GM12878 (cell line): ENCODE data around the gene PLEKHH2. TPM values are rescaled to one million over a fixed set of nuclear protein-coding genes. Genes with fewer than 3 reads are reported as not detected.

ENCODE experiments used
- ATAC-seq: fragments of 200-7000 bp; cut with Tn5 transposase; 3 replicates; pipeline ENCODE4 v1.9.1; 2020; ENCODE audit warnings: mild to moderate bottlenecking, moderate library complexity
- BruUV-seq: library from RNA; stranded (reverse); fragments of 400-500 nt; replicated peaks from 2 replicates; lab custom pipeline; 2021; lab: Mats Ljungman, UMichigan
- CTCF ChIA-PET: fragments of 300-600 bp; sonication (Branson Sonifier 250); formaldehyde crosslinking; extraction: SDS; loops from one replicate; lab custom pipeline; 2021; ENCODE audit warnings: inconsistent platforms; lab: Yijun Ruan, JAX
- POLR2A ChIA-PET: fragments of 350-600 bp; formaldehyde crosslinking; extraction: SDS; loops from one replicate; lab custom pipeline; 2021; ENCODE audit warnings: inconsistent platforms; lab: Charles Lee
- RAD21 ChIA-PET: fragments of 300-600 bp; sonication (Branson Sonifier 250); formaldehyde crosslinking; loops from one replicate; lab custom pipeline; 2023; ENCODE audit warnings: antibody characterized with exemption; ENCODE audit not compliant: unreplicated experiment; lab: Charles Lee
- SMC1A ChIA-PET: fragments of 300-600 bp; sonication (Branson Sonifier 250); formaldehyde crosslinking; loops from one replicate; lab custom pipeline; 2023; ENCODE audit not compliant: unreplicated experiment, uncharacterized antibody; lab: Charles Lee
- DNase-seq: peaks from one replicate; pipeline ENCODE4 v3.0.0-alpha.2; 2011; ENCODE audit warnings: low read depth, low spot score
- FAIRE-seq: peaks from 3 replicates; lab custom pipeline; 2011; peaks lifted over from hg19 to GRCh38; lab: Jason Lieb, UNC
- H2AFZ ChIP-seq: 2 replicates; pipeline ENCODE4 v1.6.0; 2011; ENCODE audit warnings: low read depth, low read length, control low read depth; ENCODE audit not compliant: control insufficient read depth
- H3K27ac ChIP-seq: 2 replicates; pipeline ENCODE4 v1.5.1; 2011; ENCODE audit warnings: control low read depth; ENCODE audit not compliant: control insufficient read depth, insufficient read depth
- H3K27me3 ChIP-seq, 2 experiments: replicated peaks in 1 of 2; 2 replicates each; pipeline versions ENCODE4 v1.6.0 to v1.6.1; 2011; ENCODE audit warnings: low read length in 1 of 2; ENCODE audit not compliant: control insufficient read depth in 2 of 2, insufficient read depth in 2 of 2
- H3K36me3 ChIP-seq, 2 experiments: 2 replicates each; pipeline ENCODE4 v1.5.1; 2011; ENCODE audit warnings: low read length in 1 of 2; ENCODE audit not compliant: control insufficient read depth in 2 of 2, insufficient read depth in 2 of 2
- H3K4me1 ChIP-seq: 2 replicates; pipeline ENCODE4 v1.6.1; 2011; ENCODE audit warnings: mild to moderate bottlenecking, low read length, moderate library complexity, mixed read lengths; ENCODE audit not compliant: control insufficient read depth, insufficient read depth
- H3K4me2 ChIP-seq: 2 replicates; pipeline ENCODE4 v1.6.0; 2011; ENCODE audit warnings: control low read depth; ENCODE audit not compliant: control insufficient read depth, insufficient read depth
- H3K4me3 ChIP-seq: fragments of 200-600 bp; sonication (generic); 2 replicates; pipeline ENCODE4 v1.5.1; 2016
- H3K79me2 ChIP-seq: 2 replicates; pipeline ENCODE4 v1.6.0; 2011; ENCODE audit warnings: low read length; ENCODE audit not compliant: control insufficient read depth, insufficient read depth
- H3K9ac ChIP-seq: 2 replicates; pipeline ENCODE4 v1.8.0; 2011; ENCODE audit warnings: low read length, control low read depth, mixed read lengths; ENCODE audit not compliant: control insufficient read depth, insufficient read depth
- H3K9me3 ChIP-seq: replicated peaks from 3 replicates; pipeline ENCODE4 v1.5.1; 2011; ENCODE audit warnings: mild to moderate bottlenecking, low read length; ENCODE audit not compliant: control insufficient read depth, insufficient read depth
- H4K20me1 ChIP-seq: 2 replicates; pipeline ENCODE4 v1.6.0; 2011; ENCODE audit not compliant: control insufficient read depth, insufficient read depth
- ASH2L ChIP-seq: fragments of 300-600, 200-600 bp; sonication (generic); IDR thresholded peaks from 2 replicates; pipeline ENCODE4 v1.6.1; 2017; ENCODE audit warnings: low read depth, mild to moderate bottlenecking, borderline replicate concordance
- BRCA1 ChIP-seq: IDR thresholded peaks from 2 replicates; pipeline ENCODE4 v1.6.1; 2011; ENCODE audit warnings: low read depth, low read length, improper control_type of control experiment
- CREB1 ChIP-seq: IDR thresholded peaks from 2 replicates; pipeline ENCODE4 v1.6.1; 2012; ENCODE audit warnings: low read depth, mild to moderate bottlenecking, inconsistent platforms
- GATAD2B ChIP-seq: fragments of 450-650 bp; conservative IDR thresholded peaks from 2 replicates; pipeline ENCODE4 v1.6.1; 2017; ENCODE audit warnings: low read depth, mild to moderate bottlenecking, moderate library complexity
- HDAC2 ChIP-seq: fragments of 200-600 bp; sonication (generic); IDR thresholded peaks from 2 replicates; pipeline ENCODE4 v1.6.1; 2017
- HDGF ChIP-seq: fragments of 450-650 bp; IDR thresholded peaks from 2 replicates; pipeline ENCODE4 v1.6.1; 2016; ENCODE audit warnings: antibody characterized with exemption
- RAD21 ChIP-seq: IDR thresholded peaks from 2 replicates; pipeline ENCODE4 v1.6.1; 2011; ENCODE audit warnings: mild to moderate bottlenecking, low read depth, low read length, moderate library complexity; ENCODE audit not compliant: insufficient read depth
- RELA ChIP-seq: fragments of 450-650 bp; IDR thresholded peaks from 2 replicates; pipeline ENCODE4 v1.8.0; 2014; ENCODE audit warnings: borderline replicate concordance; ENCODE audit not compliant: partially characterized antibody
- SRF ChIP-seq, 2 experiments: IDR thresholded peaks; 2 replicates each; pipeline ENCODE4 v1.6.1; 2011; ENCODE audit warnings: low read depth in 2 of 2, low read length in 2 of 2, mild to moderate bottlenecking in 1 of 2, moderate library complexity in 1 of 2
- TCF3 ChIP-seq: IDR thresholded peaks from 2 replicates; pipeline ENCODE4 v1.6.1; 2012; ENCODE audit warnings: low read depth, mild to moderate bottlenecking, low read length, borderline replicate concordance; ENCODE audit not compliant: insufficient read depth
- USF2 ChIP-seq: IDR thresholded peaks from 2 replicates; pipeline ENCODE4 v1.6.1; 2011; ENCODE audit warnings: low read depth, low read length, improper control_type of control experiment, borderline replicate concordance
- ZBED1 ChIP-seq: IDR thresholded peaks from 2 replicates; pipeline ENCODE4 v1.6.1; 2016; ENCODE audit warnings: borderline replicate concordance
- in situ Hi-C: fragments of 300-500 bp; cut with MboI; formaldehyde crosslinking; loops from 9 replicates; pipeline ENCODE4 v1.14.3; 2018; ENCODE audit warnings: mixed read lengths
- intact Hi-C: fragments of 100-400 bp; cut with micrococcal nuclease; formaldehyde crosslinking; loops from one replicate; pipeline ENCODE4 v1.14.2; 2022; ENCODE audit not compliant: unreplicated experiment
- polyA plus RNA-seq, 11 experiments: library from polyadenylated mRNA; depleted of rRNA in 4 of 11; unstranded in 6 of 11; stranded (reverse) in 5 of 11; fragments of >200 nt; fragmentation: Nextera tagmentation in 4 of 11; fragmentation: Illumina TruSeq in 1 of 11; extraction: Ambion mirVana in 4 of 11; extraction: Trizol in 1 of 11; gene quantifications; 1 replicate in 1 of 11; 2 replicates in 10 of 11; pipeline versions ENCODE4 v1.2.1 to v1.2.3, GENCODE V29; 2011 to 2016; ENCODE audit warnings: inconsistent platforms in 2 of 11, missing spikeins in 2 of 11, low read depth in 1 of 11
- total RNA-seq, 4 experiments: library from RNA; depleted of rRNA in 3 of 4; stranded (reverse); fragments of >200 nt in 3 of 4; fragmentation: Illumina TruSeq in 1 of 4; extraction: Trizol in 1 of 4; gene quantifications; 2 replicates each; pipeline versions ENCODE4 v1.2.1 to v1.2.3, GENCODE V29; 2013 to 2021
- TF ChIP-seq, protein P1 (sequence below): fragments of 450-650 bp; IDR thresholded peaks from 2 replicates; pipeline ENCODE4 v1.6.1; 2016; ENCODE audit warnings: mild to moderate bottlenecking

The PLEKHH2 gene
- total and polyA plus RNA-seq, 10 of the 15 experiments (the other 5 are each of a cell fraction or from before 2014, with no cell fraction given), result not detected

DNA sequence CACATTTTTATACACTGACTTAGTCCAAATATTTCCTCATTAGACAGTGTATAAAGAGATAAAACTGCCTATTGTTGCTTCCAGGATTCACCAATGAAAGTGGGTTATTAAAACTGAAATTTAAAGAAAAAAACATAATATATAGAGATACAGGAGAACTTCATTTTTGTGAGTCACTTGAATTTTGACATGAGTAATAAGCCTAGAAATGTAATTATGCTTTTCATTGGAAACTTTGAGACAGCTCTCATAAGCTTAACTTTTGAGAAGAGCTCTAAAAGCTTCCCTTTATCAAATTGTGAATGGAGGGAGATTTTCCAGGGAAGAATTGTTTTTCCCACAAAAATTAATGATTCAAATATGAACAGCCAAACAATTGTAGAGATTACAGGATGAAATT lies 150.8 kb downstream of the PLEKHH2 start:
- CTCF ChIA-PET, result no interaction called here
- H3K36me3 ChIP-seq, result 0 out of 4 replicates have a peak, but pooled peaks cover 0 to 3% of the 10 kb centered on the region in 2 experiments
- H2AFZ ChIP-seq, result no peak overlapping the region
- no peaks in the 10 kb centered on the region for H3K27me3 ChIP-seq
- no peaks in the 10 kb centered on the region for H3K4me1 ChIP-seq
- H3K4me2 ChIP-seq, result no peak overlapping the region
- TF ChIP-seq, protein P1, sequence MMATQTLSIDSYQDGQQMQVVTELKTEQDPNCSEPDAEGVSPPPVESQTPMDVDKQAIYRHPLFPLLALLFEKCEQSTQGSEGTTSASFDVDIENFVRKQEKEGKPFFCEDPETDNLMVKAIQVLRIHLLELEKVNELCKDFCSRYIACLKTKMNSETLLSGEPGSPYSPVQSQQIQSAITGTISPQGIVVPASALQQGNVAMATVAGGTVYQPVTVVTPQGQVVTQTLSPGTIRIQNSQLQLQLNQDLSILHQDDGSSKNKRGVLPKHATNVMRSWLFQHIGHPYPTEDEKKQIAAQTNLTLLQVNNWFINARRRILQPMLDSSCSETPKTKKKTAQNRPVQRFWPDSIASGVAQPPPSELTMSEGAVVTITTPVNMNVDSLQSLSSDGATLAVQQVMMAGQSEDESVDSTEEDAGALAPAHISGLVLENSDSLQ, result no peak
- TF ChIP-seq RELA, result no peak
- TF ChIP-seq ASH2L, result no peak
- TF ChIP-seq SRF (IDR thresholded peaks at IDR 0.05; ENCODE audit: low read depth in 2 of 2, low read length in 2 of 2), result no peak
- TF ChIP-seq ZBED1, result no peak
- TF ChIP-seq HDAC2, result no peak
- no peak for TF ChIP-seq HDGF
- no peak for TF ChIP-seq CREB1
- TF ChIP-seq BRCA1, result no peak
- no peak for TF ChIP-seq GATAD2B
- no peak for TF ChIP-seq RAD21
- TF ChIP-seq TCF3, result no peak
- no peak for TF ChIP-seq USF2
- SMC1A ChIA-PET, result no interaction called here
- RAD21 ChIA-PET, result no interaction called here
- H3K9me3 ChIP-seq, result no peaks in the 10 kb centered on the region
- no peak for FAIRE-seq
- no peak overlapping the region for H3K27ac ChIP-seq
- no peak for DNase-seq
- POLR2A ChIA-PET, result no interaction called here
- no peak overlapping the region for H3K4me3 ChIP-seq
- in situ Hi-C loops (no loop called here), intact Hi-C loops (no loop called here)
- no peaks in the 10 kb centered on the region for H3K79me2 ChIP-seq
- H4K20me1 ChIP-seq, result no peaks in the 10 kb centered on the region
- no peak overlapping the region for H3K9ac ChIP-seq
- BruUV-seq, result no TSS peak
- no peak for ATAC-seq
